ENCODE measurements around the gene DPYSL3. TPM values are rescaled to one million over a fixed set of nuclear protein-coding genes. Genes with fewer than 3 reads are reported as not detected.

Gene DPYSL3
- total and polyA plus RNA-seq, 2 donors (not counting 3 experiments of a cell fraction or from before 2014, with no cell fraction given): 80.3 to 146 TPM

DNA sequence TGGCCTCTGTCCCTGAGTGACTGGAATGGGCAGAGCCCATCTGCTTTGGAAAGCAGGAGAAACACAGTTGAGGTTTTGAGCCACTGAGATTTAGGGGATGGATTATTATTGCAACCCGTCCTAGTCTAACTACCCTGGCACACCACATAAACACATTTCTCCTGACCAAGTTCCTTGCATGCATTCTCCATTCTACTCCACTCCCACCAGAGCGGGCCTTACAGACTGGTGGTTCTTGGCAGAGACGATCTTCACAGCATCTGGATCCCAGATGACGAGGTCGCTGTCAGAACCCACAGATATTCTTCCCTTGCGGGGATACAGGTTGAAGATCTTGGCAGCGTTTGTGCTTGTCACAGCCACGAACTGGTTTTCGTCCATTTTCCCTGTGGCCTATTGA, 111.0 kb downstream of the DPYSL3 start:
- Histone ChIP-seq H3K79me2 (ENCODE audit: control insufficient read depth, insufficient read depth, low read length) (no peaks in the 10 kb centered on the region), H3K36me3 (ENCODE audit: control insufficient read depth in 2 of 2, extremely low read depth in 1 of 2, insufficient read depth in 2 of 2, low read length in 2 of 2) (peaks cover 17 to 30% of the 10 kb centered on the region in 2 experiments), H3K4me2 (ENCODE audit: insufficient read depth, low read length) (no peak overlapping the region), H3K9ac (replicated peaks; ENCODE audit: extremely low read depth, insufficient read depth, low read length) (no peak overlapping the region), H3K27ac (ENCODE audit: insufficient read depth, low read depth, low read length) (no peak overlapping the region), H2AFZ (ENCODE audit: low read depth, low read length) (no peak overlapping the region), H3K9me1 (replicated peaks; ENCODE audit: control insufficient read depth, extremely low read depth, insufficient read depth, low read length) (no peaks in the 10 kb centered on the region), H4K20me1 (replicated peaks; ENCODE audit: control insufficient read depth, extremely low read depth, insufficient read depth, low read length) (no peaks in the 10 kb centered on the region), H3K4me3 (replicated peaks in 1 of 3; ENCODE audit: insufficient read depth in 1 of 3, low read depth in 1 of 3, low read length in 3 of 3) (no peak overlapping the region), H3K9me3 (replicated peaks; ENCODE audit: control insufficient read depth, insufficient read depth, low read length) (no peaks in the 10 kb centered on the region), H3K4me1 (ENCODE audit: control insufficient read depth, extremely low read depth, insufficient read depth, low read length) (peaks cover 10% of the 10 kb centered on the region), H3K27me3 (ENCODE audit: control insufficient read depth in 2 of 2, insufficient read depth in 2 of 2, low read length in 2 of 2) (no peaks in the 10 kb centered on the region)
- FAIRE-seq (no peak), DNase-seq (ENCODE audit: low read depth, low spot score) (no peak)
- dilution Hi-C loops (cut with MboI; ENCODE audit: extremely low pct_ligation_motif_present, low sequenced_read_pairs) (no loop called here), intact Hi-C loops (cut with micrococcal nuclease) (no loop called here)
- no TSS peak for BruUV-seq (replicated peaks)
- POLR2A ChIA-PET: no interaction called here
- CTCF ChIA-PET: interaction anchor here (0.9 kb wide), 1 partner anchor 179 kb away, joined by 3 read pairs; no protein-coding TSS in a partner anchor
- TF ChIP-seq EZH2 (IDR thresholded peaks at IDR 0.05; ENCODE audit: borderline replicate concordance, low read depth, low read length, severe bottlenecking) (no peak), JUN (IDR thresholded peaks at IDR 0.05; ENCODE audit: borderline replicate concordance, insufficient read depth, insufficient read length, low read depth) (no peak), POLR2A (IDR thresholded peaks at IDR 0.05; ENCODE audit: low read depth, low read length) (no peak)

DNA sequence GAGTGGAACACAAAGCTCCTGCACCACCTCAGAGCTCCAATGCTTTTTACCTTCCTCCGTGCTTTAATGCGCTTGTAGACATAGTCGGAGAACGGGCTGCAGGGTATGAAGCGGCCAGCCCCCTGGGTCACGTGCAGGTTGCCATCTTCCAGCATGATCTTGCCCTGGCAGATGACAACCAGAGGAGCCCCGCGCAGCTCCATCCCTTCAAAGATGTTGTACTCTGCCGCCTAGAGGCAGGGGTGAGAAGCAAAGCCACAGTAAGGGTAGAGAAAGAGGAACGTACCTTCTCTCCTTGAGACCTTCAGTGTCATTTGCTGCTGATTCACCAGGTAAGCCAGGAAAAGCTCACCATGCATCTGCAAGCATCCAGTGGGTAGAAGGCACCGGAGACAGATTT, 112.3 kb downstream of the DPYSL3 start:
- Histone ChIP-seq H3K27ac (ENCODE audit: insufficient read depth, low read depth, low read length) (no peak overlapping the region), H3K9me1 (replicated peaks; ENCODE audit: control insufficient read depth, extremely low read depth, insufficient read depth, low read length) (no peaks in the 10 kb centered on the region), H4K20me1 (replicated peaks; ENCODE audit: control insufficient read depth, extremely low read depth, insufficient read depth, low read length) (no peaks in the 10 kb centered on the region), H3K79me2 (ENCODE audit: control insufficient read depth, insufficient read depth, low read length) (no peaks in the 10 kb centered on the region), H3K4me1 (ENCODE audit: control insufficient read depth, extremely low read depth, insufficient read depth, low read length) (no peaks in the 10 kb centered on the region), H3K4me2 (ENCODE audit: insufficient read depth, low read length) (no peak overlapping the region), H3K27me3 (ENCODE audit: control insufficient read depth in 2 of 2, insufficient read depth in 2 of 2, low read length in 2 of 2) (no peaks in the 10 kb centered on the region), H3K9me3 (replicated peaks; ENCODE audit: control insufficient read depth, insufficient read depth, low read length) (no peaks in the 10 kb centered on the region), H3K36me3 (ENCODE audit: control insufficient read depth in 2 of 2, extremely low read depth in 1 of 2, insufficient read depth in 2 of 2, low read length in 2 of 2) (peaks cover 17 to 30% of the 10 kb centered on the region in 2 experiments), H3K9ac (replicated peaks; ENCODE audit: extremely low read depth, insufficient read depth, low read length) (no peak overlapping the region), H3K4me3 (replicated peaks in 1 of 3; ENCODE audit: insufficient read depth in 1 of 3, low read depth in 1 of 3, low read length in 3 of 3) (no peak overlapping the region), H2AFZ (ENCODE audit: low read depth, low read length) (no peak overlapping the region)
- intact Hi-C loops (cut with micrococcal nuclease): no loop called here
- FAIRE-seq (no peak), DNase-seq (ENCODE audit: low read depth, low spot score) (no peak)
- no TSS peak for BruUV-seq (replicated peaks)
- TF ChIP-seq GATA2 (IDR thresholded peaks at IDR 0.05; ENCODE audit: insufficient read depth, insufficient read length, low read depth, low read length): no peak
- no peak for TF ChIP-seq MYC (IDR thresholded peaks at IDR 0.05; ENCODE audit: low read depth, low read length)
- TF ChIP-seq EZH2 (IDR thresholded peaks at IDR 0.05; ENCODE audit: borderline replicate concordance, low read depth, low read length, severe bottlenecking): no peak
- dilution Hi-C loops (cut with MboI; ENCODE audit: extremely low pct_ligation_motif_present, low sequenced_read_pairs): no loop called here
- ChIA-PET POLR2A (no interaction called here), CTCF (interaction anchor here (0.7 to 1.4 kb wide), 5 partner anchors 9 to 181 kb away, joined by 3 to 7 read pairs (median 4); no protein-coding TSS in a partner anchor)
